Activated CD4-positive, alpha-beta T cell treated with anti-CD3 and anti-CD28 coated beads, Interleukin-2, Interleukin-6, amounts not matched to agents 100 ng/mL and 50 ng/mL, durations not matched to agents 16 hours and 8 hours (primary cell): Measurements from ENCODE around the gene PRR30.
"Not testable (repeated sequence)": the region's sequence is repeated elsewhere in the genome, so short reads cannot be mapped to it uniquely, and the experiment has no call there.

Experiments
- DNase-seq: peaks from one replicate; pipeline ENCODE4 v3.0.0-alpha.2; 2020

Gene PRR30

DNA sequence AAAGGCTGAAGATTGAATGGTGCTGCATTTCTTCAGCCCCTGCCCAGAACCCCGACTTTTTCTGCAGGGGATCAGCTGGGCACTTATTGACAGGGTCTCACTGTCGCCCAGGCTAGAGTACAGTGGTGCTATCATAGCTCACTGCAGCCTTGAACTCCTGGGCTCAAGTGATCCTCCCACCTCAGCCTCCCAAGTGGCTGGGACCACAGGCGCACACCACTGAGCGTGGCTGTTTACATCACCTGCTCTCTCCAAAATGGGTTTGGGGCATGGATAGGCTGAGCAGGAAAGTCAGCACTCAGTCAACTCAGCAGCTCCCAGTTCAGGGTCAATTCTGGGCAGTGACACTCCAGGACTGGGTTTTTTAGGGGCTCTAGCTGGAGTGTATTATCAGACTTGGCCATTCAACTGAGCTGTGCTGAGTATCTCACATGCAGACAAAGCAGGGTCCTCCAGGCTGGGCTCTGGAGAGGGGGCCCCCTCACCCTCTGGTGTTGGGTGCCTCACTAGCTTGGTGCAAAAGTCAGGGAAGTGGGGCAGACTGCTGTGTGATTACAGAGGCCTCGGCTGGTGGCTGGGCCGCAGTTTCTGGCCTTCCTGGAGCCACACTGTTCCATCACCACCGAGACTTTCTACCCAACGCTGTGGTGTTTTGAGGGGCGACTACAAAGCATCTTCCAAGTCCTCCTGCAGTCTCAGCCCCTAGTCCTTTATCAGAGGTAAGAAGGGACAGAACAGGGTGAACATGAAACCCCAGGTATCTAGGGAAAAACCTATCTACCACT, 11.1 kb downstream of the PRR30 start:
- no peak for DNase-seq

DNA sequence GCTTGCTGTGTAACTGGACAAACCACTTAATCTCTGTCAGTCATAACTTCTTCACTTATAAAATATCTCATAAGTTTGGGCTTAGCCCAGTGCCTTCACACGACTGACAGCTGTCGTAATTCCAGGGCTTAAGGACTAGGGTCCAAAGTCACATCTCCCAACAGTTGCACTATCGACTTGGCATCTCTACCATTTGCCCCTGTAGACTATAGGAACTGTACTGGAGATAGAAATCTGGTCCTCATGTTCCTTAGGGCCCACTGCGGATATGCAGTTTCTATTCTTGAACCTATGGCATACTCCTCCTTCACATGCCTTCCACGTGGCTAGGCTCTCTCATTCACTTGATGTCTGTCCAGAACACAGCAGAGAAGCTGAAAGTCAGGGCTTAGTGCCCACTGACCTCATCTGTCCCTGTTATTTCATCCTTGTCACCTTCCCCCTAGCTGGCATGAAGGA, 12.9 kb downstream of the PRR30 start:
- DNase-seq = no peak

DNA sequence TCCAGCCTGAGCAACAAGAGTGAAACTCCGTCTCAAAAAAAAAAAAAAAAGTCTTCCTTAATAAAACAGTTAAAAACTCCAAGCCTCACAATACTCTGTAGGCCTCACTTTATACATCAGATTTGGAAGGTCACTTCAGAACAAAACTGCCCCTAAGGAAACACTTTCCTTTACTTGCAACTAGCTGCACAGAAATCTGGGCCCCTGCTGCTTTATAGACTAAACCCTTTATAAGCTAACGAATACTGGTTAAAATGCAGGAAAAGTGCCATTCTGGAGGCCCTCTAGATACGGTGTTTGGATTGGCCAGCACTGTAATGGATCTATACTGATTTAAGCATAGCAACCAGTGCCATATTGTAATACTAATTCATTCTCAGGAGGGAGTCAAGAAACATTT, 14.1 kb downstream of the PRR30 start:
- DNase-seq = no peak

DNA sequence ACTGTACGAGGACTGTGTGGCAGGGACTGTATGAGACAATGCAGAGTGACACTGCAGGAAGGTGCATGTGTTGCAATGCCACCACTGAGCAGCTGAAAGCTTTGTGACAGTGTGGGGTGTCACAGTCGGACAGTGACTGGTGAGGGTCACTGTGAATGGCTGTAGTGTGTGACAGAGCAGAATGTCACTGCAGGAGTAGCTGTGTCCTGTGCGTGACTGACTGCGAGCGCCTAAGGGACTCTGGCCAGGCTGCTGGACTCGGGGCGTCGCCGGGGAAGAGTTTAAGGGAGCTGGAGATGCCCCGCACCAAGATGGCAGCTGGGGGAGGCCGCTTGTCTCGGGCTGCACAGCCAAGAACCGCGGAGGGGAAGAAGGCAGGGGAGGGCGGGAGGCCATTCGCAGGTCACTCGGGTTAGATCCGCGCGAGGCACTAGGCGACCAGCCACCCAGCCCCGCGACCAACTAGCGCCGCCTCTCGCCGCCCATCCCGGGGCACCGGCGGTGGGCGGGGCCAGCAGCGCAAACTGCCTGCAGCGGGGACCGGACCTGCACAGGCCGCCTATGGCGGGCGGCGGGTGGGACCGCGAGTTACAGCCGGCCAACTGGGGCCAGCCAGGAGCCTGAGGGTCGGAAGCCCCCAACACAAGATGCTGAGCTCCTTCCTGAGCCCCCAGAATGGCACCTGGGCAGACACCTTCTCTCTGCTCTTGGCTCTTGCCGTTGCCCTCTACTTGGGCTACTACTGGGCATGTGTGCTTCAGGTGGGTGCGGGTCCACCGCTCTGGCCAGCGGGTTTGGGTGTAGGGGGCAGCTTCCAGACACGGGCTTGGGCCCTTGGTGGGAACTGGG, 15.7 kb downstream of the PRR30 start, which contains the start of gene ABHD1:
Gene ABHD1 (plus strand): TSS at position 514 of the 849 bp plus-strand sequence. CDS start 134 bp downstream, at position 648.
- DNase-seq = peak; percentile 51

DNA sequence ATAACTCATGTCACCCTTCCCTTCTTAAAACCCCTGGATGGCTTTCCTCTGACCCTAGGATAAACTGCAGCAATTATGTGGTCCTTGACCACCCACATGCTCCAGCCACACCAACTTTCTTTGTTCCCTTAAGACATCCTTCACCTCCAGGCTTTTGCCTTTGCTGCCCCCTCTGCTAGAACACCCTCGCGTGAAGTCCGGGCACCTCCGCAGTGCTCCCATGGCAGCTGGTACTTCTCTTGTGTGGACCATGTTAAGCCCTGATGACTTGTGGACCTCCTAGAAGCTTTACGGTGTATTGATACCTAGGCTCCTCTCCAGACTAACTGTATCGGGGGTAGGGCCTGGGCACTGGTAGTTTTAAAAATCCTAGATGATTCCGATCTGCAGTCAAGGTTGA, 16.4 kb downstream of the PRR30 start:
- DNase-seq = no peak

DNA sequence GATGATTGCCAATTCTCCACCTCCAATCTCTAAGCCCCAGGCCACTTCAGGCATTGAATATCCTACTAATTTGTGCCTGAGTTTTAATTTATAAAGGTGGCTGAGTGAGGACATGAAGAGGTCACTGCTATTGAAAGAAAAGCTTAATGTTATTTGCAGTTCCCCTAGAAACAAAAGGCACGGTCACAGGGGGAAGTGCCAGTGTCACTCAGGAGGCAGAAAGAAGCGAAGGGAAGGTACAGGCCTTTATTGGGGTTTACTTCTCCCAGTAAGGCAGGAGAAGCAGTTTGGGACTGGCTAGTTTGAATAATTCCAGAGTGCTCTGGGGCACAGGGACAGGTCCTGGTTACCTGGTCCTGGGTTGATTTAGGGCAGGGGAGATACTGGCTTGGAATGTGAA, 17.3 kb downstream of the PRR30 start:
- DNase-seq = no peak

DNA sequence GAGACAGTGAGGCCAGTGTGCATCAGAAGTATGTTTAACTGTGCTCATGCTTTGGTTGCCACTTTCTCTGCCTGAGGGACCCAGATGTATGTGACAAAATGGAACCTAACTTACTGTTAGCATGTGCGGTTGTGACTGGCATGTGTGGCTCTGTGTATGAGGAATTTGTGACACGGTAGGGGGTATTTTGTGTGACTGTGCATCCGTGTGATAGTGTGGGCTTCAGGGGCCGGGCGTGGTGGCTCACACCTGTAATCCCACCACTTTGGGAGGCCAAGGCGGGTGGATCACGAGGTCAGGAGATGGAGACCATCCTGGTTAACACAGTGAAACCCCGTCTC, 19.9 kb downstream of the PRR30 start:
- not testable (repeated sequence) for DNase-seq

DNA sequence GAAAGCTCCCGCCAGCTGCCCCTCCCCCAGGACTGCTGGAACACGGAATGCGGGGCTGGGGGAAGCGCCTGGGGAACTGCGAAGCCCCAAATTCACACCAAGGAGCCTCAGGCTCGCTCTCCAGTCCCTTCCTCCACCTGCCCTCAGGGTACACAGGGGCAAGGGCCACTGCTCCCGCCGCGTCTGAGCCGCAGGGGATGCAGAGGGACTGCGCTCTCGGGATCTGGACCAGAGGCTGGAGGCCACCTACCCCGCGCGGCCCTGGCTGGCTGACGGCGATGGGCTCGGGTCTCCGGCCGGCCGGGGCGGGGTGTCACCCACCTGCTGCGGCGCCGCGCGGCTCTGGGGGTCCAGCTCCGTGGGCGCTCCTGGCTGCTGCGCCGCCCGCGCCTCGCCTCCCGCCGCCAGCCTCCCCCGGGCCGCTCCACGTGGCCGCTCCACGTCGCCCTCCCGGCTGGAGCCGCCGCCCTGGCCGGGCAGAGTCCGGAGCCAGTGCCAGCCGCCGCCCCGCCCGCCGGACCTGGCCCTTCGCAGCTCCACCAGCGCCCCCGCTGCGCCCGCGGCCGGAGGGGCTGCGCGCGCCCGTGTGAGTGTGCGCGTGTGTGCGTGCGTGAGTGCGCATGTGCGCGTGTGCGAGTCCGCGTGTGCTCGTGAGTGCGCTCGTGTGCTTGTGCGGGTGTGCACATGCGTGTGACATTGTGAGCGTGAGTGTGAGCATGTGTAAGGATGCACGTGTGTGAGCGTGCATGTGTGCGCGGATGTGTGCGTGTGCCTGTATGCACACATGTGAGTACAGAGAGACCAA, 20.5 kb downstream of the PRR30 start, which contains the start of gene CGREF1:
Gene CGREF1 (minus strand): TSS at position 604 of the 805 bp plus-strand sequence. CDS start 14,762 bp downstream, outside the sequence.
- DNase-seq = peak; percentile 25

DNA sequence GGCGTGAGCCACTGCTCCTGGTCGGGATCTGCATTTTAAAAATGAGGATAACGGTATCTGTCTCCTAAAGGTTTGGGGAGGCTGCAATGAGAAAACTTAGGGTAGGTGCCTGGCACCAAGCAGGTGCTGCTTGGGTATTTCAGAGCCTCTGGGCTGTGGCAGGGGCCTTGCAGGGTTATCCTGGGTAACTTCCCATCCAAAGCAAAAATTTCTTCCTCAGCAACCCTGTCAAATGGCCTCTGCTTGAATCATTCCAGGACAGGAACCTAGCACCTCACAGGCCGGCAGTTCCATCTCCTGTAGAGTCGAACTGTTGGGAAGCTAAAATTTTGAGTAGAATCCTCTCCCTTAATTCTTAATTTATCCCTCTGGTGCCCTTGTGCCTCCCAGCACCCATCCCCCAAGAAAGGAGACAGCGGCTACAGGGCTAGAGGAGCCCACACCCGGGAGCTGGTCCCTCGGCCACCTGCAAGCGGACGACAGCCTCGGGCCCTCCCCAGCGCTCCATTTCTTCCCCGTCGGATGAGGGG, 21.1 kb downstream of the PRR30 start:
- DNase-seq = no peak

DNA sequence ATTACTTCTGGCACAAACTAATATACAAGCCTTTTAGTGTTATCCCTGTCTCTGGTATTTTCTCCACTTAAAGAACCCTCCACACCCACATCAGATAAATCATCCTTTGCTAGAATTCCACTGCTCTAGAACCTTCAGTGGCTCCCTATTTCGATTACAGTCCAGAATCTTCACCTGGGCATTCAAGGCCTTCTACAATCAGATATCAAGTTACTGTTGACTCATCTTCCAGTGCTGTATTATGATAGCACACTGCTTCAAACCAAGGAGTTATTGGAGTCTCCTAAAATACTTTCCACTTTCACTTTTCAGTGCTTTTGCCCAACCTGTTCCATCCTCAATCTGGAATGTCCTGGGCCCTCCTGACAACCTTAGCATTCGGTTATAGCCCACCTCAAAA, 23.7 kb downstream of the PRR30 start:
- DNase-seq = no peak

DNA sequence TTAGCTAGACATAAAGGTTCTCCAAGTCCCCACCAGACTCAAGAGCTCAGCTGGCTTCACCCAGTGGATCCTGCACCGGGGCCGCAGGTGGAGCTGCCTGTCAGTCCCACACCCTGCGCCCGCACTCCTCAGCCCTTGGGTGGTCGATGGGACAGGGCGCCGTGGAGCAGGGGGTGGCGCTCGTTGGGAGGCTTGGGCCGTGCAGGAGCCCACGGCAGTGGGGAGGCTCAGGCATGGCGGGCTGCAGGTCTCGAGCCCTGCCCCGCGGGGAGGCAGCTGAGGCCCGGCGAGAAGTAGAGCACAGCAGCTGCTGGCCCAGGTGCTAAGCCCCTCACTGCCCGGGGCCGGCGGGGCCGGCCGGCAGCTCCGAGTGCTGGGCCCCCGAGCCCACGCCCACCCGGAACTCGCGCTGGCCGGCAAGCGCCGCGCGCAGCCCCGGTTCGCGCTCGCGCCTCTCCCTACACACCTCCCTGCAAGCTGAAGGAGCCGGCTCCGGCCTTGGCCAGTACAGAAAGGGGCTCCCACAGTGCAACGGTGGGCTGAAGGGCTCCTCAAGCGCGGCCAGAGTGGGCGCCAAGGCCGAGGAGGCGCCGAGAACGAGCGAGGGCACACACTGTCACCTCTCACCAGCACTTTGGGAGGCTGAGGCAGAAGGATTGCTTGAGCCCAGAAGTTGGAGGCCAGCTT, 27.7 kb downstream of the PRR30 start:
- not testable (repeated sequence) for DNase-seq

DNA sequence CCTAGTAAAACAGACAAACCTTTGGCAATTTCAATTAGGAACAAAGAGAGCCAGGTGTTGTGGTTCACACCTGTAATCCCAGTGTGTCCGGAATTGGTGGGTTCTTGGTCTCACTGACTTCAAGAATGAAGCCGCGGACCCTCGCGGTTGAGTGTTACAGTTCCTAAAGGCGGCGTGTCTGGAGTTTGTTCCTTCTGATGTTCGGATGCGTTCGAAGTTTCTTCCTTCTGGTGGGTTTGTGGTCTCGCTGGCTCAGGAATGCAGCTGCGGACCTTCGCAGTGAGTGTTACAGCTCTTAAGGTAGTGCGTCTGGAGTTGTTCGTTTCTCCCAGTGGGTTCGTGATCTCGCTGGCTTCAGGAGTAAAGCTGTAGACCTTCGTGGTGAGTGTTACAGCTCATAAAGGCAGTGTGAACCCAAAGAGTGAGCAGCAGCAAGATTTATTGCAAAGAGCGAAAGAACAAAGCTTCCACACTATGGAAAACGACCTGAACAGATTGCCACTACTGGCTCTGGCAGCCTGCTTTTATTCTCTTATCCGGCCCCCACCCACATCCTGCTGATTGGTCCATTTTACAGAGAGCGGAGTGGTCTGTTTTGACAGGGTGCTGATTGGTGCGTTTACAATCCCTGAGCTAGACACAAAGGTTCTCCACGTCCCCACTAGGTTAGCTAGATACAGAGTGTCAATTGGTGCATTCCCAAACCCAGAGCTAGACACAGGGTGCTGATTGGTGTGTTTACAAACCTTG, 28.4 kb downstream of the PRR30 start:
- DNase-seq = not testable (repeated sequence)

DNA sequence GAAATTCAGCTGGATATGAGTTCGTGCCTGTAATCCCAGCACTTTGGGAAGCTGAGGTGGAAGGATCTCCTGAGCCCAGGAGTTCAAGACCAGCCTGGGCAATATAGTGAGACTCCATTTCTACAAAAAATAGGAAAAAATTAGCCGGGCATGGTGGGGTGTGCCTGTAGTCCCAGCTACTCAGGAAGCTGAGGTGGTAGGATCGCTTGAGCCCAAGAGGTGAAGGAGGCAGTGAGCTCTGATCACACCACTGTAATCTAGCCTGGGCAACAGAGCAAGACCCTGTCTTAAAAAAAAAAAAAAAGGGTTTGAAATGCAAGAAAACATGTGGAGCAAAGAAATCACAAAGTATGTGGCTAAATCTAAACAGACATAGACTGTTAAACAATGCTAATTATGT, 30.1 kb downstream of the PRR30 start:
- no peak for DNase-seq

DNA sequence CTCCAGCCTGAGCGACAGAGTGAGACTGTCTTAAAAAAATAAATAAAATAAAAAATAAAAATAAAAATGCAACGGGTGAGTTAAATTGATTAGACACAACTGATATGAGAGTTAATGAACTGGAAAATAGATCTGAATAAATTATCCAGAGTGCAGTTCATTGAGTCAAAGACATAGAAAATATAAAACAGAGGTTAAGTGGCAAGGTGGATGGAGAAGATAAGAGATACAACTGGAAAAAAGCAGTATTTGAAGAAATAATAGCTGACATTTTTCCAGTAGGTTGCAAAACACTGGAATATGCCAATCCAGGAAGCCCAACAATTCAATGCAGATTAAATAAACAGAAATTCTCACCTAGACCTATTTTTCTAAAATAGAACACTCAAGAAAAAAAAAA, 31.0 kb downstream of the PRR30 start:
- no peak for DNase-seq

DNA sequence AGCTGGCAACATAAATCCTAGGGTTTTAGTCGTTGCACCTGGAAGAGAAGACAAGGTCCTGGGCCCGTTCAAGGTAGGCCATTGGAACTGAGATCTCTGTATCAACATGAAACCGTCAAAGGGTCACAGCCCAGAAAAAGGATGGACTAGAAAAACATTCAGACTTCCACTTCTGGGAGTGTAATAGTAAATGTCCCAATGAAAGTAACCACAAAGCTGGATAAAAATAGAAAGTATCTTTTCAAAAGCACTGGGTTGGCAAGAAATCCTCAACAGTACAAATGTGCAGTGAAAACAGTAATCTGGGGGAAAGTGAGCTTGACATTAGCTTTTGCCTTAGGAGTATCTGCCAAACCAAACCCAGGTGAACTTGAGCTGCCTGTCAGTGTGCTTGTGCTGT, 33.2 kb downstream of the PRR30 start:
- DNase-seq = no peak

DNA sequence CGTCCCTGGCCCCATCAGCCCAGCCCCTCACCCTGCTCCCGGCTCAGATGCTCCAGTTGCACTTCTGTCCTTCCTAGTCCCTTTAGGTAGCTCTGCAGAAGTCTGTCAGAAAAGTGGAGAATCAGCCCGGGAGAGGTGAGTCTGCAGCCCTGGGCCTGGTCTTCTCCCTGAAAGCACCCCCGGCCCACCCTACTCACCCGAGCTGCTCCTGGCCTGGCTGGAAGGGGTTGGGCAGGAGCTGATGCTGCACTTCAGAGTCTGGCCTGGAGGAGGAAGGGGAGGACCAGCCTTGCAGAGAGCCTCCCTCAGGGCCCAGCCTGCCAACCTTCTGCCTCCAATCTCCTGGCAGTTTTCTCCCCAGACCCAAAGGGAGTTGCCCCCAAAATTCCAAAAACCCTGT, 36.9 kb downstream of the PRR30 start:
- no peak for DNase-seq

DNA sequence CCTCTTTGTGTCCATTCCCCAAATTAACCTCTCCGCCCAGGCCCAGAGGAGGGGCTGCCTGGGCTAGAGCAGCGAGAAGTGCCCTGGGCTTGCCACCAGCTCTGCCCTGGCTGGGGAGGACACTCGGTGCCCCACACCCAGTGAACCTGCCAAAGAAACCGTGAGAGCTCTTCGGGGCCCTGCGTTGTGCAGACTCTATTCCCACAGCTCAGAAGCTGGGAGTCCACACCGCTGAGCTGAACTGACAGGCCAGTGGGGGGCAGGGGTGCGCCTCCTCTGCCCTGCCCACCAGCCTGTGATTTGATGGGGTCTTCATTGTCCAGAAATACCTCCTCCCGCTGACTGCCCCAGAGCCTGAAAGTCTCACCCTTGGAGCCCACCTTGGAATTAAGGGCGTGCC, 39.2 kb downstream of the PRR30 start:
- DNase-seq = no peak

DNA sequence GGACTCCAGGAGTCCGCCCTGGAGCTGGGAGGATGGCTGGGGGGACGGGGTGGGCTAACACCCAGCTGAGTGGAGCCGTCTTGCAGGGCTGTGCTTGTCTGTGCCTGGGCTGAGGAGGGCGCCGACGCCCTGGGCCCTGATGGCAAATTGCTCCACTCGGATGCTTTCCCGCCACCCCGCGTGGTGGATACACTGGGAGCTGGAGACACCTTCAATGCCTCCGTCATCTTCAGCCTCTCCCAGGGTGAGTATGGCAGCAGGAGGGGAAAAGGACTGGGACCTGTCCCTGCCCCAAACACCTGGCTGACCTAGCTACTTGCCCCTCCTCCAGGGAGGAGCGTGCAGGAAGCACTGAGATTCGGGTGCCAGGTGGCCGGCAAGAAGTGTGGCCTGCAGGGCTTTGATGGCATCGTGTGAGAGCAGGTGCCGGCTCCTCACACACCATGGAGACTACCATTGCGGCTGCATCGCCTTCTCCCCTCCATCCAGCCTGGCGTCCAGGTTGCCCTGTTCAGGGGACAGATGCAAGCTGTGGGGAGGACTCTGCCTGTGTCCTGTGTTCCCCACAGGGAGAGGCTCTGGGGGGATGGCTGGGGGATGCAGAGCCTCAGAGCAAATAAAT, 39.8 kb downstream of the PRR30 start:
- no peak for DNase-seq

DNA sequence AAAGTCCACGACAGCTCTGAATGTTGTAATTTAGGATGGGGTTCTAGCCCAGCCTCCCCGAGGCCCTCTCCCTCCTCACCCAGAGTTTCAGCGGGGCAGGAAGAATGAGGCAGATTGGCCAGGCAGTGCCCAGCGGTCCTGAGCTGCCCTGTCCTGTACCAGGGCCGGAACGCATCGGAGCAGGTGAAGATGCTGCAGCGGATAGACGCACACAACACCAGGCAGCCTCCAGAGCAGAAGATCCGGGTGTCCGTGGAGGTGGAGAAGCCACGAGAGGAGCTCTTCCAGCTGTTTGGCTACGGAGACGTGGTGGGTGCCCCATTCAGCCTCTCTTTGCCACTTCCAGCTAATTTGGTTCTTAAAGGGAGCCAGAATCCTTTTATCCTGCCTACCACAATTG, 41.9 kb downstream of the PRR30 start:
- no peak for DNase-seq

DNA sequence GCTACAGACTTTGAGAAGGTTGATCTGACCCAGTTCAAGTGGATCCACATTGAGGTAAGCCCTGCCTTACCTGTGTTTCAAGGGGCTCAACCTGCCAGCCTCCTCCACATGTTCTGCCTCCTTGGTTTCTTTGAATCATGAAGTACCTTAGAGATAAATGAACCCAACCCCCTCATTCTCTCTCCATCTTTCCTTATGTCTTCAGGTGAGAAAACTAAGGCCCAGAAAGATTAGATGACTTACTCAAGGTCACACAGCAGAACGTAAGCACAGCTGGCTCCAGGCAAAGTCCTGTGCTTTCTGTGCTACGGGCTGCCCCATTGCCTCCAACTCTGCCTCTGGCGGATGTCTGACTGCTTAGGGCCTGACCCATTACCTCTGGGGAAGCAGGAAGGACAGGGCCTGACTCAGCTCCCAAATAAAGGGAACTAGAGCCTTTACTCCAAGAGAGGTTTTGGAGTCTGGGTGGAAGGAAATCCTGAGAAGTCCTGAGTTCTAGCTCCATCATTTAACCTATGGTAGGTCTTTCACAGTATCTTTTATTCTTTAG, 42.4 kb downstream of the PRR30 start:
- no peak for DNase-seq
